CD4-positive, alpha-beta T cell treated with Interferon gamma for 1 hour (primary cell): ENCODE results near the gene UEVLD.

Source experiments
- DNase-seq: peaks from one replicate; pipeline ENCODE4 v3.0.0-alpha.2; 2020

UEVLD gene

GRCh38 chr11:18580113-18580766 lies 8.3 kb downstream of the UEVLD start:
- DNase-seq = no peak

GRCh38 chr11:18578975-18579598 lies 9.4 kb downstream of the UEVLD start:
- DNase-seq = no peak

- no peak for DNase-seq
Observed at GRCh38 chr11:18575361-18575760, 13.2 kb downstream of the UEVLD start.

- DNase-seq = no peak
Observed at GRCh38 chr11:18567081-18567480, 21.5 kb downstream of the UEVLD start.

GRCh38 chr11:18566406-18566805 lies 22.1 kb downstream of the UEVLD start:
- DNase-seq = no peak

GRCh38 chr11:18564149-18564548 lies 24.4 kb downstream of the UEVLD start:
- no peak for DNase-seq

GRCh38 chr11:18563090-18563730 lies 25.3 kb downstream of the UEVLD start:
- no peak for DNase-seq

- no peak for DNase-seq
Observed at GRCh38 chr11:18548001-18548400, 40.5 kb downstream of the UEVLD start.

GRCh38 chr11:18540207-18541009 lies 48.1 kb downstream of the UEVLD start:
- DNase-seq = no peak

- DNase-seq = no peak
Observed at GRCh38 chr11:18536209-18536608, 52.3 kb downstream of the UEVLD start.

- DNase-seq = no peak
Observed at GRCh38 chr11:18534245-18534644, 54.3 kb downstream of the UEVLD start.

GRCh38 chr11:18533365-18533764 lies 55.2 kb downstream of the UEVLD start:
- no peak for DNase-seq

GRCh38 chr11:18527512-18527911 lies 61.0 kb downstream of the UEVLD start:
- DNase-seq = no peak

GRCh38 chr11:18526521-18527296 lies 61.8 kb downstream of the UEVLD start, which contains the start of gene TSG101:
TSG101 (minus strand) TSS chr11:18526942; CDS start chr11:18526816, 126 bp downstream.
- peak; percentile 95 for DNase-seq

GRCh38 chr11:18526130-18526520 lies 62.4 kb downstream of the UEVLD start:
- DNase-seq = no peak

GRCh38 chr11:18524248-18524647 lies 64.3 kb downstream of the UEVLD start:
- DNase-seq = no peak

- no peak for DNase-seq
Observed at GRCh38 chr11:18523084-18523483, 65.5 kb downstream of the UEVLD start.

GRCh38 chr11:18522388-18522787 lies 66.1 kb downstream of the UEVLD start:
- no peak for DNase-seq

GRCh38 chr11:18521122-18521521 lies 67.4 kb downstream of the UEVLD start:
- no peak for DNase-seq

GRCh38 chr11:18502352-18502751 lies 86.2 kb downstream of the UEVLD start:
- no peak for DNase-seq

- DNase-seq = no peak
Observed at GRCh38 chr11:18501629-18502028, 86.9 kb downstream of the UEVLD start.

GRCh38 chr11:18498039-18498438 lies 90.5 kb downstream of the UEVLD start:
- no peak for DNase-seq

GRCh38 chr11:18495703-18496102 lies 92.8 kb downstream of the UEVLD start:
- DNase-seq = no peak
